Inflammatory macrophage (primary cell): ENCODE results near the gene CDH23.

Experiments
- DNase-seq, 2 donors: peaks; one replicate each; pipeline ENCODE4 v3.0.0-alpha.2; 2020 to 2022

Gene CDH23

GRCh38 chr10:71715026-71715425, 318.3 kb downstream of the CDH23 start:
- DNase-seq = no peak

GRCh38 chr10:71715860-71716259, 319.1 kb downstream of the CDH23 start:
- no peak for DNase-seq

- no peak for DNase-seq
Observed at GRCh38 chr10:71716426-71716825, 319.7 kb downstream of the CDH23 start.

GRCh38 chr10:71717056-71717455, 320.3 kb downstream of the CDH23 start:
- DNase-seq = no peak

GRCh38 chr10:71717551-71717951, 320.8 kb downstream of the CDH23 start:
- DNase-seq = no peak

- no peak for DNase-seq
Observed at GRCh38 chr10:71718165-71718698, 321.5 kb downstream of the CDH23 start.

- DNase-seq = no peak
Observed at GRCh38 chr10:71719042-71719441, 322.3 kb downstream of the CDH23 start.

- no peak for DNase-seq
Observed at GRCh38 chr10:71719464-71720201, 322.9 kb downstream of the CDH23 start, which contains the start of gene C10orf105. C10orf105 (minus strand) TSS chr10:71719778; CDS start chr10:71716337, 3,441 bp downstream.

GRCh38 chr10:71720288-71720687, 323.6 kb downstream of the CDH23 start:
- DNase-seq = no peak

GRCh38 chr10:71721313-71721712, 324.6 kb downstream of the CDH23 start:
- DNase-seq = no peak

GRCh38 chr10:71722849-71723248, 326.1 kb downstream of the CDH23 start:
- no peak for DNase-seq

GRCh38 chr10:71723311-71723710, 326.6 kb downstream of the CDH23 start:
- DNase-seq = no peak

GRCh38 chr10:71724539-71724938, 327.8 kb downstream of the CDH23 start:
- no peak for DNase-seq

GRCh38 chr10:71725249-71725648, 328.5 kb downstream of the CDH23 start:
- no peak for DNase-seq

GRCh38 chr10:71725998-71726579, 329.4 kb downstream of the CDH23 start:
- DNase-seq = peak; percentile 46 to 63

GRCh38 chr10:71726580-71727104, 329.9 kb downstream of the CDH23 start:
- peak in 1 of 2 donors; percentile 42 for DNase-seq

- peak in 1 of 2 donors; percentile 31 for DNase-seq
Observed at GRCh38 chr10:71727105-71727737, 330.5 kb downstream of the CDH23 start.

GRCh38 chr10:71727738-71728737, 331.3 kb downstream of the CDH23 start:
- DNase-seq = peak; percentile 74 to 83

GRCh38 chr10:71729161-71729636, 332.5 kb downstream of the CDH23 start:
- DNase-seq = peak; percentile 74 to 77

GRCh38 chr10:71731791-71732190, 335.1 kb downstream of the CDH23 start:
- DNase-seq = no peak

GRCh38 chr10:71734797-71735196, 338.1 kb downstream of the CDH23 start:
- DNase-seq = no peak
